Stimulated activated CD8-positive, alpha-beta memory T cell treated with anti-CD3 and anti-CD28 coated beads, Interleukin-4, amount 100 ng/mL, for 48 hours (primary cell): ENCODE measurements around the gene ARHGAP26.

Source experiments
- DNase-seq: peaks from one replicate; pipeline ENCODE4 v3.0.0-alpha.2; 2020

The ARHGAP26 gene

DNA sequence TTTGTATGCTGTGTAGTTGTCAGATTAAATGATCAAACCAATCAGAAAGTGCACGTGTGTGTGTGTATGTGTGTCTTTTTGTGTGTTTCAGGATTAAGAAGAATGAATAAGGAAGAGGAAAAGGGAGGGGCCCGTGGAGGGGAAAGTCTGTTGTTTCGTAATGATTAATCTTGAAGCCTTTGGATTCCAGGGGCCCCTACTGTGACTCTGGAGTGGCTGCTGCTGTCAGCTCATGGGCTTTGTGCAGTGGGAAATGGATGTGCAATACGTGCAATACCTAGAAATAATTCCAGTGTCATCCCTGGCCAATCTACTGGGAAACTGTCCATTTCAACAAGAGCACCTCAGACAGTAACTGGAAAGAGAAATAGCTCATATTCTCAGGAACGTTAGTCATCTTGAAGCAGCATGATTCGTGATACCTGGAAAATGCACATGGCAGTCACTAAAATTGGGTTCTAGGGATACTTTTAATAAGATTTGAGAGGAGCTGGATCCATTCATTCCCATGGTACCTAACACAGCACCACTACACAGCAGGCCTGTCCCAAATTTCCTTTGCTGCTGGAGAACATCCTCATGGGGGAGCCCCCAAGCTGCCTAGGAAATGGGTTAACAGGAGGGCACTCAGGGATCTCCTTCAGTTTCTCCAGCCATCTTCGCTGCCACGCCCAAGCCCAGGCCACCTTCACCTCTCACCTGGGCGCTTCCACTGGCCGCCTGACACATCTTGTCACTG lies 447.1 kb downstream of the ARHGAP26 start:
- DNase-seq: peak; percentile 56

- DNase-seq: no peak
Measured at GRCh38 chr5:143217804-143218160, 447.6 kb downstream of the ARHGAP26 start.

DNA sequence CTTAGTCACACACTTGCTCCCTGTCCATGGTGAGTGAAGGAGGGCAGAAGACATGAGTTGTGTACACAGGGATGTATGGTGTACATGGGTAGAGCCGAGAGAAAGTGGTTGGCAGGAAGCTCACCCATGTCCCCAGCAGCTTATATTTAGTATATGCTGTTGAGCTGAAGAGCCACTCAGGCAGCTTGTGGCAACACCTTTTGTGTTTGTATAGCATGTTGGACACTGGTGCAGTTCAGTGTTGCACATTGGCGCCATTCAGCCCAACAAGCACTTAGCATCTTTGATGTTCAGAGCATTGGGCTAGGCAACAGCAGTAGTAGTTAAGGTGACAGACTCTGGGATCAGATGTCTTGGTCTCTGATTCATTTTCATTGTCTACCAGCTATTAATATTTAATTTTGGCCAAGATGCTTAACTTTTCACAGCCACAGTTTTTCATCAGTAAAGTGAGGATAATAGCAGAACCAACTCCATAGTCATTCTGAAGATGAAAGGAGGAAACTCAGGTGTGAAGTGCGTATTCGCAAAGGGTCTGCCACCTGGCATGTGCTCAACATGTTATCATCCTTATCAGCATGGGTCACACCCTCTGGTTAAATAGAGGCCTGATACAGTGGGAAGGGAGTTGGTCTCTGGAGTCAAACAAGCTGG lies 448.5 kb downstream of the ARHGAP26 start:
- DNase-seq: no peak

DNA sequence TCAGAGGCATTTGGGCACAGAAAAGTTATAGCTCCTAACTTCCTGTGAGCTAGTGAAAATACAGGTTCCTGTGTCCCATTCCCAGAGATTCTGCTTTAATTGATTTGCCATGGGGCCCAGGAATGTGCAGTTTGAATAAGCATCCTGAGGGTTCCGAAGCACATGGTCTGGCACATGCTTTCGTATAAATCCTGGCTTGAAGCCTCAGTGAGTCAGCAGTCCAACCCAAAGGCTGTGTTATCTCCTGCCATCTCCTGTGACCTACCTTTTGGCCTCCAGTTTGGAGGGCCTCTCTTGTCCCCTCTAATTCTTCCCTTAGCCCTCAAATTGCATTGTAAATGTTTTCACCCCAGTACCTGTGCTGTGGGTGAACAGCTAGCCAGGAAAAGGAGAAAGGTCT lies 449.5 kb downstream of the ARHGAP26 start:
- DNase-seq: no peak

DNA sequence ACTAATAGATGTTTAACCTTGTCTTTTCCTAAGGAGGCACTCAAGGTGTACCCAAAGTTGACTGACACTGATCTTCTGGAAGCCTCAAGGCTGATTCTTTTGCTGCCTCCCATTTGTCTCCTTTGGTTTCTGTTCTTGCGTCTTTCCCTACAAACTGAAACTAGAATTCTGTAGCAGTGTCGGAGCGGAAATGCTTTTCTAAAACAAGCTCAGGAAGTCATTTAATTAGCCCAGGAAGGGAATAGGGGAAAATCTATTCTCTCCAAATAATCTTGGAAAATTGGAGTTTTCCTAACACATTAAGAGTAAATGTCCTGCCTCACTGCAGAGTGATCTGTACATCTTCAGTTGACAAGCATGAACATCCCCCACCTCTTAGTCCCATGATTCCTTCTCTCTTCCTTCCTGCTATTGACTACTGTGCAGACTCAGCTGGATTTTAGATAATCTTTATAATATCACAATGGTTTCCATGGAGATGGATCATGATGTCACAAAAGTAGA lies 450.6 kb downstream of the ARHGAP26 start:
- no peak for DNase-seq

DNA sequence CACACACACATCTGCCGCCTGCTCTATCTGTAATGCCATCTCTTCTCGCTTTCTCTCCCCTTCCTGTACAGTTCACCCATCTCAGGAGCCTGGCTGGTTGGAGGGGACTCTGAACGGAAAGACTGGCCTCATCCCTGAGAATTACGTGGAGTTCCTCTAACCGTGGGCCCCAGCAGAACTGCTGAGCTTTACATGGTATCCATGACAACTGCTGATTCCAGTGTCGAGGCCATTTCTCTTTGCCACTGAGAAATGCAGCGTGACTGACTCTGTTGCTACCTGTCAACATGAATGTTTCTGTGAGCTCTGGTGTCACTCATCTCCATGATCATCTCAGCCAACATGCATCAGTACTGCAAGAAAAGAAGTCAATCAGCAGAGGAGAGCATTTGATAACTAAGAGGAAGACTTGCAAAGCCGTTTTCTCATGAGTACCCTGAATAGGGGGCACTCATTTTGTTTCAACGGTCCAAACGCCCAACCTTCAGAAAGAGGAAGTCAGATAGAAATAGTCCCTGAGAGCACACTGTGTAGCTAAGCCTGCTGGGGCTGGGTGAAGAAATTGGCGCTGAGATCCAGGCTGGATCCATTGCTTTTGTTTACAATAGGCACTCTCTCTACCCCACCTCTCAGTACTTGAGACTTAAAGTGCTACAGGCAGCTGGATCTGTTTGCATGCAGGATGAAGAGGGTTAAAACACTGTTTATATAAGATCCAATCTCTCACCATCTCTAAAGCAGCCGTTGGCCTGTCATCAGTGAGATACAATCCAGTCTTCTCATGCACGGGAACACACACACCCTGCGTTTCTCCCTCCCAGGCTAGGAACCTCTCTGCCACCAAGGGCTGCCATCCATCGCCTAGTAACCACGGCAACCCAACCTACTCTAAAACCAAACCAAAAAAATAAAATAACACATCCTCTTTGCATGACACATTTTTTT lies 452.4 kb downstream of the ARHGAP26 start:
- peak; percentile 56 for DNase-seq

GRCh38 chr5:143224672-143225071 lies 454.5 kb downstream of the ARHGAP26 start:
- DNase-seq: no peak

DNA sequence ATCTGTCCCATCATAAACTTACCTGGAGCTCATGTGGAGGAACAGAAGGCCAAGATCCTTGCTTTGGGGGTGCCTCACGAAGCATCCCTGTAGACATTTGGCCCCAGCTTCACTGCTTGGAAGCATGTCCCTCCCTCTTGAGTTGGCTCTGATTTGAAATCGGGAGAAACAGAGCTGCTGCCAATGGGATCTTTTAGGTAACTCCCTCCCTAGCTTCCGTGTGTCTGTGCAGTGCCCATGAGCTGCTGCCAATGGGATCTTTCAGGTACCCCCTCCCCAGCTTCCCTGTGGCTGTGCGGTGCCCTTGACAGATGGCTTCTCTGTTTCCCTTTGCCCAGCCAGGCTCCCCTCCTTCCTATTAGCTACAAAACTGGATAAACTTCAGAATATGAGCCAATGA lies 455.3 kb downstream of the ARHGAP26 start:
- DNase-seq: no peak

DNA sequence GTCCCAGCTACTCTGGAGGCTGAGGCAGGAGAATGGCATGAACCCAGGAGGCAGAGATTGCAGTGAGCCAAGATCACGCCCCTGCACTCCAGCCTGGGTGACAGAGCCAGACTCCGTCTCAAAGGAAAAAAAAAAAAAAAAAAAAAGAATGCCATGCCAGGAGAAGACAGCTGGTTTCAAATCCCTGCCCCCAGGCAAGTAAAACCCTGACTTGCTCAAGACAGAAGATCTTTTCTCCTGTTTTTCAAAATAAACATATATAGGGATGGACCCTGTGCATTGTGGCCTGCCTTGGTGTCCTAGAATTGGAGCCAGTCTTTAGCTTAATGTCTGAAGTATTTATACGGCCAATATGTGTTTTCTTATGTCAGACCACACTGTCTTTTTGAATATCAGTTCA lies 456.2 kb downstream of the ARHGAP26 start:
- DNase-seq: no peak

GRCh38 chr5:143226872-143227271 lies 456.7 kb downstream of the ARHGAP26 start:
- no peak for DNase-seq

DNA sequence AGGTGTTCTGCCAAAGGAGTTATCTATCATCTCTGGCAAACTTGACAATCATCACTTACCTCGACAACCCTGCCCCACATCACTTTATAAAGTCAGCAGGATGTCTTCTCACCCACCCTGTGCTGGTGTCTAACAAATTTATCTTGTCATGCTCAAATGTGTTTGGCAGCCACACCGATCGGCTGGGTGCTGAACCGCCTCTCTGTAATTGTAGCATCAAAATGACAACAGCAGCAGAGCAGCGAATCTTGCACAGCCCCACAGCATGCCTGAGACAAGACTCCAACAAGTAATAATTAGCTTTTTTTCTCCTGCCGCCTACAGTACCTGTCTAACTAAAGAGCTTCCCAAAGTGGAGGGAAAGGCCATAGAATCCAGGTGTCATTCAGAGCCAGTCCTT lies 457.1 kb downstream of the ARHGAP26 start:
- DNase-seq: no peak

DNA sequence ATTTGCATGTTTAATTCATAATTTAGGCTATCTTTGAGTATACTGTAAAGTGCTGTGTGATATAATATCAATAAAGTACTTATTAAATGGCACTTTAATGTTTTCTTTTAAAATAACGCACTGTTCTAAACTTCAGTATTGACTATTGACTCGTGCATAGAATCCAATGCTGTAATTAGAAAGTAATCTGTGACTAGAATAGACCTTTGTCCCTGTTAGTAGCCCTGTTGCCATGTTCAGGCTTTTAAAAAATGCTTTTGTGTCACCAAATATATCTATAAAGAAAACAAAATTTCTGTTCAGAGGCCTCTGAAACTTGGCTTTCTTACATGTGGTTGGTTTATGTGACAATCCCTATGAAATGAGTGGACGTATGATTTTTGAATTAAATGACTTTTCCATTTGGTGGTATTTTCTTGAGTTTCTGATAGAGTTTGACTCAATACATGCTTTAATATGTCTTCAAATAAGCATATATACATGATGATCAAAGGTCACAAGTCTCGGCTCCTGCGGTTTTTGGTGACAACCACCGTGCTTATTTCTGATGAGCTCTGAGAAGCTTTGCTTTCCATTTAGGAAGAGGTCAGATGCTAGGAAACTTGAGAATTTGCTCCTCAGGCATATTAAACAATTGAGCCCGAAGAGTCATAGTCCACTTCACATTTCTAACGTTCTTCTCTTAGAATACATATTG lies 458.6 kb downstream of the ARHGAP26 start:
- no peak for DNase-seq

- DNase-seq: peak; percentile 46
Measured at GRCh38 chr5:143229426-143229895, 459.3 kb downstream of the ARHGAP26 start.

GRCh38 chr5:143229896-143230675 lies 459.9 kb downstream of the ARHGAP26 start:
- no peak for DNase-seq

GRCh38 chr5:143230676-143230996 lies 460.5 kb downstream of the ARHGAP26 start:
- DNase-seq: no peak

GRCh38 chr5:143231416-143231815 lies 461.2 kb downstream of the ARHGAP26 start:
- no peak for DNase-seq

GRCh38 chr5:143231973-143232812 lies 462.0 kb downstream of the ARHGAP26 start:
- DNase-seq: no peak

- DNase-seq: no peak
Measured at GRCh38 chr5:143233031-143233430, 462.9 kb downstream of the ARHGAP26 start.

GRCh38 chr5:143234162-143234842 lies 464.1 kb downstream of the ARHGAP26 start:
- no peak for DNase-seq

- no peak for DNase-seq
Measured at GRCh38 chr5:143235423-143235822, 465.2 kb downstream of the ARHGAP26 start.
